H1 (cell line): ENCODE data around the gene OLIG2. TPM values are rescaled to one million over a fixed set of nuclear protein-coding genes. Genes with fewer than 3 reads are reported as not detected.

Experiments used
- CTCF ChIA-PET: fragments of 300-600 bp; sonication (Branson Sonifier 250); formaldehyde crosslinking; loops from one replicate; lab custom pipeline; 2021; ENCODE audit not compliant: partially characterized antibody; lab: Charles Lee
- POLR2A ChIA-PET: fragments of 300-600 bp; sonication (Branson Sonifier 250); formaldehyde crosslinking; loops from one replicate; lab custom pipeline; 2021; ENCODE audit warnings: inconsistent platforms; ENCODE audit not compliant: partially characterized antibody; lab: Charles Lee
- DNase-seq, 2 experiments: peaks; one replicate each; pipeline versions ENCODE4 v3.0.0 to v3.0.0-alpha.2; 2010 to 2022; ENCODE audit warnings: low spot score in 2 of 2, low read depth in 1 of 2, mixed read lengths in 1 of 2
- FAIRE-seq: peaks from 2 replicates; lab custom pipeline; 2011; peaks lifted over from hg19 to GRCh38; lab: Jason Lieb, UNC
- H2AFZ ChIP-seq: 2 replicates; pipeline ENCODE4 v1.8.1; 2012; ENCODE audit warnings: low read length, inconsistent platforms
- H2AK5ac ChIP-seq: 2 replicates; pipeline ENCODE4 v1.6.1; 2013; ENCODE audit warnings: low read depth, low read length
- H2BK120ac ChIP-seq: replicated peaks from 2 replicates; pipeline ENCODE3; 2013; ENCODE audit warnings: low read depth, low read length, inconsistent platforms
- H2BK12ac ChIP-seq: 2 replicates; pipeline ENCODE4 v1.6.1; 2013; ENCODE audit warnings: low read depth, low read length
- H2BK15ac ChIP-seq: 2 replicates; pipeline ENCODE4 v1.6.1; 2013; ENCODE audit warnings: low read length
- H2BK20ac ChIP-seq: 2 replicates; pipeline ENCODE4 v1.6.1; 2013; ENCODE audit warnings: low read length
- H2BK5ac ChIP-seq: 2 replicates; pipeline ENCODE4 v1.6.1; 2013; ENCODE audit warnings: low read depth, low read length
- H3K14ac ChIP-seq: 2 replicates; pipeline ENCODE4 v1.6.1; 2013; ENCODE audit warnings: inconsistent platforms; ENCODE audit not compliant: insufficient read length
- H3K18ac ChIP-seq: 2 replicates; pipeline ENCODE4 v1.6.1; 2013; ENCODE audit warnings: low read length; ENCODE audit errors: extremely low read depth
- H3K23ac ChIP-seq: 2 replicates; pipeline ENCODE4 v1.6.1; 2013; ENCODE audit warnings: inconsistent platforms; ENCODE audit not compliant: insufficient read length
- H3K23me2 ChIP-seq: 2 replicates; pipeline ENCODE4 v1.6.1; 2013; ENCODE audit warnings: low read depth, low read length
- H3K27ac ChIP-seq: 2 replicates; pipeline ENCODE4 v1.6.1; 2011; ENCODE audit warnings: low read depth, low read length, inconsistent platforms
- H3K27me3 ChIP-seq, 4 experiments: replicated peaks in 1 of 4; 1 replicate in 1 of 4; 2 replicates in 3 of 4; pipeline versions ENCODE4 v1.6.1 to v1.8.1; 2011 to 2013; ENCODE audit warnings: low read length in 3 of 4, mild to moderate bottlenecking in 3 of 4, inconsistent platforms in 2 of 4, mixed read lengths in 2 of 4, moderate library complexity in 1 of 4; ENCODE audit not compliant: control insufficient read depth in 3 of 4, insufficient read depth in 3 of 4; ENCODE audit errors: extremely low read depth in 1 of 4
- H3K36me3 ChIP-seq, 4 experiments: 2 replicates each; pipeline versions ENCODE4 v1.6.1 to v1.8.1; 2011 to 2013; ENCODE audit warnings: mild to moderate bottlenecking in 4 of 4, low read length in 3 of 4, moderate library complexity in 2 of 4, control low read depth in 1 of 4, inconsistent platforms in 1 of 4; ENCODE audit not compliant: insufficient read depth in 4 of 4, control insufficient read depth in 2 of 4
- H3K4ac ChIP-seq: replicated peaks from 2 replicates; pipeline ENCODE3; 2013; ENCODE audit warnings: low read length, low read depth, mixed read lengths, inconsistent platforms; ENCODE audit not compliant: insufficient read length
- H3K4me1 ChIP-seq, 4 experiments: replicated peaks in 1 of 4; 1 replicate in 1 of 4; 2 replicates in 3 of 4; pipeline versions ENCODE4 v1.6.1 to v1.8.1; 2011 to 2013; ENCODE audit warnings: low read length in 3 of 4, inconsistent platforms in 2 of 4, mixed read lengths in 1 of 4; ENCODE audit not compliant: insufficient read depth in 4 of 4, control insufficient read depth in 3 of 4
- H3K4me2 ChIP-seq, 2 experiments: 2 replicates each; pipeline versions ENCODE4 v1.6.1 to v1.8.1; 2011 to 2013; ENCODE audit warnings: low read depth in 2 of 2, low read length in 2 of 2, control low read depth in 1 of 2, inconsistent platforms in 1 of 2, mild to moderate bottlenecking in 1 of 2; ENCODE audit not compliant: insufficient read depth in 1 of 2
- H3K4me3 ChIP-seq, 4 experiments: fragments of 200-600, 300-600 bp in 1 of 4; sonication (generic), shearing (Covaris generic), sonication (Bioruptor Twin) in 1 of 4; 2 replicates each; pipeline versions ENCODE4 v1.5.1 to v1.8.1; 2011 to 2016; ENCODE audit warnings: low read length in 4 of 4, low read depth in 3 of 4, control low read depth in 2 of 4, inconsistent platforms in 2 of 4, mild to moderate bottlenecking in 2 of 4, mixed read lengths in 1 of 4, moderate library complexity in 1 of 4; ENCODE audit not compliant: insufficient read depth in 2 of 4; ENCODE audit errors: extremely low read depth in 1 of 4
- H3K56ac ChIP-seq: replicated peaks from 2 replicates; pipeline ENCODE3; 2013; ENCODE audit warnings: low read depth, mild to moderate bottlenecking, mixed read lengths, low read length, inconsistent platforms; ENCODE audit not compliant: insufficient read length
- H3K79me1 ChIP-seq: 2 replicates; pipeline ENCODE4 v1.6.1; 2013; ENCODE audit warnings: low read depth, low read length, control low read depth
- H3K79me2 ChIP-seq, 2 experiments: 2 replicates each; pipeline versions ENCODE4 v1.6.1 to v1.8.1; 2012 to 2013; ENCODE audit warnings: low read length in 2 of 2, mild to moderate bottlenecking in 2 of 2, inconsistent platforms in 1 of 2; ENCODE audit not compliant: insufficient read depth in 2 of 2, control insufficient read depth in 1 of 2
- H3K9ac ChIP-seq, 4 experiments: replicated peaks in 1 of 4; 1 replicate in 1 of 4; 2 replicates in 3 of 4; pipeline versions ENCODE4 v1.6.1 to v1.8.1; 2011 to 2013; ENCODE audit warnings: low read depth in 3 of 4, low read length in 3 of 4, control low read depth in 2 of 4, mild to moderate bottlenecking in 2 of 4, moderate library complexity in 2 of 4, inconsistent platforms in 1 of 4; ENCODE audit errors: extremely low read depth in 1 of 4
- H3K9me3 ChIP-seq, 2 experiments: 2 replicates each; pipeline versions ENCODE4 v1.6.1 to v1.8.1; 2012 to 2013; ENCODE audit warnings: mild to moderate bottlenecking in 2 of 2, moderate library complexity in 2 of 2, control low read depth in 1 of 2, inconsistent platforms in 1 of 2, low read depth in 1 of 2, low read length in 1 of 2, mixed read lengths in 1 of 2; ENCODE audit not compliant: insufficient read depth in 2 of 2
- H4K20me1 ChIP-seq, 2 experiments: replicated peaks in 1 of 2; 2 replicates each; pipeline versions ENCODE3 to v1.8.1; 2011 to 2013; ENCODE audit warnings: inconsistent platforms in 2 of 2, low read length in 2 of 2, mild to moderate bottlenecking in 1 of 2; ENCODE audit not compliant: insufficient read depth in 2 of 2, control insufficient read depth in 1 of 2
- H4K5ac ChIP-seq: 2 replicates; pipeline ENCODE4 v1.6.1; 2013; ENCODE audit warnings: low read length, low read depth, mixed read lengths, inconsistent platforms; ENCODE audit not compliant: insufficient read length
- H4K8ac ChIP-seq: 2 replicates; pipeline ENCODE4 v1.8.0; 2013; ENCODE audit warnings: mild to moderate bottlenecking, moderate library complexity, low read length, inconsistent platforms; ENCODE audit not compliant: insufficient read depth; ENCODE audit errors: extremely low read depth
- H4K91ac ChIP-seq: replicated peaks from 2 replicates; pipeline ENCODE3; 2013; ENCODE audit warnings: low read length, mixed read lengths, inconsistent platforms; ENCODE audit not compliant: insufficient read length
- ASH2L ChIP-seq: fragments of 200-600, 300-600 bp; sonication (generic); IDR thresholded peaks from one replicate; pipeline ENCODE4 v1.7.1; 2017; ENCODE audit warnings: low read length
- CBX8 ChIP-seq: fragments of 300-800, 300-1000 bp; sonication (generic); IDR thresholded peaks from 2 replicates; pipeline ENCODE4 v1.7.1; 2016; ENCODE audit warnings: low read depth, low read length, borderline replicate concordance
- HDAC2 ChIP-seq, 2 experiments: fragments of 300-600 bp in 1 of 2; sonication (generic) in 1 of 2; IDR thresholded peaks; 2 replicates each; pipeline ENCODE4 v1.6.1; 2011 to 2012; ENCODE audit warnings: low read depth in 2 of 2, low read length in 2 of 2, mild to moderate bottlenecking in 2 of 2, moderate library complexity in 2 of 2, borderline replicate concordance in 1 of 2, inconsistent platforms in 1 of 2
- HDAC6 ChIP-seq: IDR thresholded peaks from one replicate; pipeline ENCODE4 v1.7.1; 2012; ENCODE audit warnings: low read depth, mild to moderate bottlenecking, inconsistent platforms, low read length, moderate library complexity
- NRF1 ChIP-seq: IDR thresholded peaks from 2 replicates; pipeline ENCODE4 v1.6.1; 2011; ENCODE audit warnings: mild to moderate bottlenecking, low read depth, low read length, improper control_type of control experiment
- POLR2AphosphoS5 ChIP-seq: IDR thresholded peaks from 2 replicates; pipeline ENCODE4 v1.6.1; 2011; ENCODE audit warnings: low read depth, low read length
- POU5F1 ChIP-seq: IDR thresholded peaks from 2 replicates; pipeline ENCODE4 v1.6.1; 2011; ENCODE audit warnings: low read depth, mild to moderate bottlenecking, low read length, moderate library complexity
- SAP30 ChIP-seq: fragments of 300-600 bp; sonication (generic); IDR thresholded peaks from 2 replicates; pipeline ENCODE4 v1.7.1; 2012; ENCODE audit warnings: low read length, moderate library complexity, mild to moderate bottlenecking, inconsistent platforms; ENCODE audit not compliant: insufficient read depth, insufficient replicate concordance
- SUZ12 ChIP-seq: fragments of 200-600 bp; sonication (generic); IDR thresholded peaks from 2 replicates; pipeline ENCODE4 v1.6.1; 2012; ENCODE audit warnings: mild to moderate bottlenecking, inconsistent platforms, low read length, moderate library complexity, mixed read lengths
- TAF1 ChIP-seq: IDR thresholded peaks from 2 replicates; pipeline ENCODE4 v1.6.1; 2011; ENCODE audit warnings: mild to moderate bottlenecking, low read depth, low read length
- WGBS, 2 experiments: shearing (Covaris generic) in 1 of 2; methylation state at CpG; one replicate each; pipeline versions ENCODE4 v1.1.6 to v1.1.7; 2013 to 2015; ENCODE audit warnings: low lambda C conversion rate in 2 of 2, mixed read lengths in 2 of 2, inconsistent platforms in 1 of 2, low coverage in 1 of 2, missing lambda C conversion rate in 1 of 2; ENCODE audit not compliant: insufficient replicate concordance in 2 of 2, insufficient coverage in 1 of 2, insufficient read length in 1 of 2; ENCODE audit errors: extremely low coverage in 1 of 2, missing lambda C conversion rate in 1 of 2; 5-methylcytosine and 5-hydroxymethylcytosine counted together
- polyA plus RNA-seq, 7 experiments: library from polyadenylated mRNA; depleted of rRNA in 3 of 7; stranded (reverse) in 5 of 7; unstranded in 2 of 7; fragments of >200 nt in 5 of 7; fragments of 200-250 nt in 2 of 7; gene quantifications; 1 replicate in 5 of 7; 2 replicates in 1 of 7; 4 replicates in 1 of 7; pipeline versions ENCODE4 v1.2.1 to v1.2.3, GENCODE V29; 2011 to 2013; ENCODE audit warnings: missing spikeins in 2 of 7, mixed read lengths in 2 of 7
- total RNA-seq: library from RNA; stranded (reverse); fragmentation: NEBNext Ultra II Directional; extraction: Animal tissue kit (Norgen Biotek cat#: 25700); gene quantifications from 2 replicates; pipeline ENCODE4 v1.2.1, GENCODE V29; 2021
- TF ChIP-seq, protein P1 (sequence below): IDR thresholded peaks from 2 replicates; pipeline ENCODE4 v1.6.1; 2011; ENCODE audit warnings: low read depth, mild to moderate bottlenecking, low read length; ENCODE audit not compliant: insufficient read depth

OLIG2 gene
- total and polyA plus RNA-seq, 2 of the 8 experiments (the other 6 are each of a cell fraction or from before 2014, with no cell fraction given) = 0.79 TPM; not detected in 1

DNA sequence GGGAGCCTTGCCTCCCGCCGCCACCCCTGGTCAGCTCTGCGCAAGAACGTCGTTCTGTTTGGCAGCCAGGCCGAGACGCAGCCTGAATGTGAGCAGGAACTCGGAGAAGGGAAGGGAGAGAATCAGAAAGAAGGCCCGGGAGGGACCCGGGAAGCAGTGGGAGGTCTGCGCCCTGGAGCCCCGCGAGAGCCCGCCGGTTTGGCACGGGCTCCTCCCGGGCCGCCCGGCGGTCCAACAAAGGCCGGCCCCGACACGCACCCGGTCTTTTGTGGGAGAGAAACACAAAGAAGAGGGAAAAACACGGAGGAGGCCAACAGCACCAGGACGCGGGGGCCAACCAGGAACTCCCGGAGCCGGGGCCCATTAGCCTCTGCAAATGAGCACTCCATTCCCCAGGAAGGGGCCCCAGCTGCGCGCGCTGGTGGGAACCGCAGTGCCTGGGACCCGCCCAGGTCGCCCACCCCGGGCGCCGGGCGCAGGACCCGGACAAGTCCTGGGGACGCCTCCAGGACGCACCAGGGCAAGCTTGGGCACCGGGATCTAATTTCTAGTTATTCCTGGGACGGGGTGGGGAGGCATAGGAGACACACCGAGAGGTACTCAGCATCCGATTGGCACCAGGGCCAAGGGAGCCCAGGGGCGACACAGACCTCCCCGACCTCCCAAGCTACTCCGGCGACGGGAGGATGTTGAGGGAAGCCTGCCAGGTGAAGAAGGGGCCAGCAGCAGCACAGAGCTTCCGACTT is 2.7 kb upstream of the OLIG2 start:
- POLR2A ChIA-PET = no interaction called here
- no peaks in the 10 kb centered on the region for H3K79me2 ChIP-seq
- no peak overlapping the region for H3K23ac ChIP-seq
- 0 out of 2 replicates have a peak overlapping the region, but pooled peaks have one; percentile 39 for H2BK12ac ChIP-seq
- CTCF ChIA-PET = interaction anchor here (0.8 to 6.0 kb wide), 10 partner anchors 10 to 103 kb away, joined by 3 to 44 read pairs (median 4); no protein-coding TSS in a partner anchor
- 6% methylated on average over 37 of the region's 52 CpGs; no CpG with 5 or more reads in 1 of the 2 experiments for WGBS, 2 experiments
- peak overlapping the region; percentile 10 for H4K91ac ChIP-seq
- H3K4ac ChIP-seq = no peak overlapping the region
- peak overlapping the region; percentile 66 to 95 for H3K4me2 ChIP-seq
- H4K5ac ChIP-seq = no peak overlapping the region
- peaks cover 16% of the 10 kb centered on the region for H3K23me2 ChIP-seq
- H3K27me3 ChIP-seq = peaks cover 89 to 99% (median 97%) of the 10 kb centered on the region in 4 experiments
- peak in 1 of 2 experiments; percentile 72 for DNase-seq
- no peak overlapping the region for H2AFZ ChIP-seq
- no peak overlapping the region for H3K14ac ChIP-seq
- peaks cover 0 to 5% (median 0%) of the 10 kb centered on the region in 4 experiments; a peak in 1 of 8 replicates for H3K36me3 ChIP-seq
- H3K4me3 ChIP-seq = peak overlapping the region in 3 of 4 experiments; percentile 13 to 70 (median 34); a peak in 6 of 8 replicates
- H2BK20ac ChIP-seq = no peak overlapping the region
- H2BK120ac ChIP-seq = no peak overlapping the region
- no peaks in the 10 kb centered on the region; a peak in 1 of 4 replicates for H3K9me3 ChIP-seq
- FAIRE-seq = no peak
- peak overlapping the region; percentile 26; the same call in 1 of the 2 replicates for H4K8ac ChIP-seq
- H4K20me1 ChIP-seq = peaks cover 8 to 14% of the 10 kb centered on the region in 2 experiments
- H2BK5ac ChIP-seq = 0 out of 2 replicates have a peak overlapping the region, but pooled peaks have one; percentile 5
- H3K4me1 ChIP-seq = peaks cover 6 to 28% (median 22%) of the 10 kb centered on the region in 4 experiments
- no peak overlapping the region for H3K9ac ChIP-seq
- H2BK15ac ChIP-seq = 0 out of 2 replicates have a peak overlapping the region, but pooled peaks have one; percentile 46
- H3K79me1 ChIP-seq = no peaks in the 10 kb centered on the region
- no peak overlapping the region for H3K56ac ChIP-seq
- H3K18ac ChIP-seq = no peak overlapping the region; the same call in 1 of the 2 replicates
- H2AK5ac ChIP-seq = no peak overlapping the region
- no peak overlapping the region for H3K27ac ChIP-seq
- TF ChIP-seq POLR2AphosphoS5 = no peak
- TF ChIP-seq, protein P1, sequence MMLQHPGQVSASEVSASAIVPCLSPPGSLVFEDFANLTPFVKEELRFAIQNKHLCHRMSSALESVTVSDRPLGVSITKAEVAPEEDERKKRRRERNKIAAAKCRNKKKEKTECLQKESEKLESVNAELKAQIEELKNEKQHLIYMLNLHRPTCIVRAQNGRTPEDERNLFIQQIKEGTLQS = no peak
- TF ChIP-seq SAP30 = no peak
- no peak for TF ChIP-seq CBX8
- TF ChIP-seq SUZ12 = peak; percentile 90
- no peak for TF ChIP-seq TAF1
- TF ChIP-seq ASH2L = no peak
- TF ChIP-seq HDAC6 = no peak
- TF ChIP-seq POU5F1 = no peak
- TF ChIP-seq NRF1 = no peak
- no peak for TF ChIP-seq HDAC2 (IDR thresholded peaks at IDR 0.05; ENCODE audit: borderline replicate concordance in 1 of 2, low read depth in 2 of 2, low read length in 2 of 2)
